Liver (tissue), 3 donors: ENCODE measurements around the gene ZNF165.

ENCODE experiments used
- EGR1 ChIP-seq, 2 donors: IDR thresholded peaks; 2 replicates each; pipeline ENCODE4 v1.6.1; 2016 to 2018; ENCODE audit warnings: antibody characterized with exemption in 2 of 2, low read depth in 2 of 2
- FOXA1 ChIP-seq: IDR thresholded peaks from 2 replicates; pipeline ENCODE4 v1.6.1; 2016; ENCODE audit warnings: antibody characterized with exemption
- GABPA ChIP-seq, 2 donors: IDR thresholded peaks in 1 of 2; conservative IDR thresholded peaks in 1 of 2; 2 replicates each; pipeline ENCODE4 v1.6.1; 2016; ENCODE audit warnings: antibody characterized with exemption in 2 of 2, mild to moderate bottlenecking in 1 of 2, moderate library complexity in 1 of 2
- HNF4A ChIP-seq, 2 donors: conservative IDR thresholded peaks; 2 replicates each; pipeline ENCODE4 v1.6.1; 2016; ENCODE audit warnings: antibody characterized with exemption in 2 of 2, mild to moderate bottlenecking in 2 of 2
- HNF4G ChIP-seq: IDR thresholded peaks from 2 replicates; pipeline ENCODE4 v1.6.1; 2016; ENCODE audit warnings: antibody characterized with exemption
- JUND ChIP-seq, 2 donors: IDR thresholded peaks; 2 replicates each; pipeline ENCODE4 v1.6.1; 2016; ENCODE audit warnings: antibody characterized with exemption in 2 of 2
- NR2F2 ChIP-seq: IDR thresholded peaks from 2 replicates; pipeline ENCODE4 v1.6.1; 2016; ENCODE audit warnings: antibody characterized with exemption
- RAD21 ChIP-seq, 2 donors: IDR thresholded peaks; 2 replicates each; pipeline ENCODE4 v1.6.1; 2016; ENCODE audit warnings: antibody characterized with exemption in 2 of 2, mild to moderate bottlenecking in 2 of 2
- RXRA ChIP-seq, 2 donors: IDR thresholded peaks; 2 replicates each; pipeline ENCODE4 v1.6.1; 2017 to 2018; ENCODE audit warnings: antibody characterized with exemption in 2 of 2, mild to moderate bottlenecking in 1 of 2
- SP1 ChIP-seq: IDR thresholded peaks from 2 replicates; pipeline ENCODE4 v1.6.1; 2018; ENCODE audit warnings: antibody characterized with exemption, mild to moderate bottlenecking
- TAF1 ChIP-seq: conservative IDR thresholded peaks from 2 replicates; pipeline ENCODE4 v1.6.1; 2016; ENCODE audit warnings: antibody characterized with exemption, mild to moderate bottlenecking
- TF ChIP-seq, protein P1 (sequence below): fragments of 150-350 bp; IDR thresholded peaks from 2 replicates; pipeline ENCODE4 v1.5.1; 2017; ENCODE audit warnings: improper control_type of control experiment, low read depth, low read length; ENCODE audit not compliant: missing input control
- TF ChIP-seq, protein P2 (sequence below): IDR thresholded peaks from 2 replicates; pipeline ENCODE4 v1.6.1; 2016; ENCODE audit warnings: antibody characterized with exemption
- TF ChIP-seq, protein P3 (sequence below): IDR thresholded peaks from 2 replicates; pipeline ENCODE4 v1.6.1; 2016; ENCODE audit warnings: antibody characterized with exemption
- donor health status: healthy.
- donor health status: healthy.

DNA sequence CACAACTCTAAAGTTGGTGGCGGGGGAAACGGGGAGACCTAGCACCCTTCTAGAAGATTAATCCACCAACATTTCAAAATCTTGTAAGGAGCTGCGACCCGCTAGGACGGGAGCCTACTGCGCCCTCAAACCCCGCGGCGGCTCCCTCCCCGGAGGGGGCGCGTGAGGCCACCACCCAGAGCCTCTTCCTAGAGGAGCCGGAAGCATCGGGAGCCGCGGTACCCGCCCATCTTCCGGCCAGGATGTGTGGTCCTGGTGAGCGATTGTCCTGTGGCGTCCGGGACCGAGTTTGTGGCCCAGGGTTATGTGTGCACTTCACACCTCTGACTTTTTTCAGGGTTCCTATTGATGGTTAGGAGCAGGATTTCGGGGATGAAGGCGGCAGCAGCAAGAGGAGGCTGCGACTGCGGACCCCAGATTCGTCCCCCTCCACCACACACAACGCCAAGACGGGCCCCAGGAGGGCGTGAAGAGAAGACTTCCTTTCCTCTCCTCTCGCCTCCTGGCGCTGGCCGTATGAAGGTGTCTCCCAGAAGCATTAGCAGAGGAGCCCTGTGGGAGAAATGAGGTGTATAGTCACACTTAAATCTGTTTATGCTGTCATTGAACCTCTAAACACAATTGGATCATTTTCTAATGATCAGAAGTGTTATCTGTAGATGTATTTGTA lies 10.7 kb downstream of the ZNF165 start:
- TF ChIP-seq, protein P1, sequence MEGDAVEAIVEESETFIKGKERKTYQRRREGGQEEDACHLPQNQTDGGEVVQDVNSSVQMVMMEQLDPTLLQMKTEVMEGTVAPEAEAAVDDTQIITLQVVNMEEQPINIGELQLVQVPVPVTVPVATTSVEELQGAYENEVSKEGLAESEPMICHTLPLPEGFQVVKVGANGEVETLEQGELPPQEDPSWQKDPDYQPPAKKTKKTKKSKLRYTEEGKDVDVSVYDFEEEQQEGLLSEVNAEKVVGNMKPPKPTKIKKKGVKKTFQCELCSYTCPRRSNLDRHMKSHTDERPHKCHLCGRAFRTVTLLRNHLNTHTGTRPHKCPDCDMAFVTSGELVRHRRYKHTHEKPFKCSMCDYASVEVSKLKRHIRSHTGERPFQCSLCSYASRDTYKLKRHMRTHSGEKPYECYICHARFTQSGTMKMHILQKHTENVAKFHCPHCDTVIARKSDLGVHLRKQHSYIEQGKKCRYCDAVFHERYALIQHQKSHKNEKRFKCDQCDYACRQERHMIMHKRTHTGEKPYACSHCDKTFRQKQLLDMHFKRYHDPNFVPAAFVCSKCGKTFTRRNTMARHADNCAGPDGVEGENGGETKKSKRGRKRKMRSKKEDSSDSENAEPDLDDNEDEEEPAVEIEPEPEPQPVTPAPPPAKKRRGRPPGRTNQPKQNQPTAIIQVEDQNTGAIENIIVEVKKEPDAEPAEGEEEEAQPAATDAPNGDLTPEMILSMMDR: no peak
- TF ChIP-seq, protein P2, sequence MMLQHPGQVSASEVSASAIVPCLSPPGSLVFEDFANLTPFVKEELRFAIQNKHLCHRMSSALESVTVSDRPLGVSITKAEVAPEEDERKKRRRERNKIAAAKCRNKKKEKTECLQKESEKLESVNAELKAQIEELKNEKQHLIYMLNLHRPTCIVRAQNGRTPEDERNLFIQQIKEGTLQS: no peak
- no peak for TF ChIP-seq HNF4G
- TF ChIP-seq EGR1 (IDR thresholded peaks at IDR 0.05; ENCODE audit: low read depth in 2 of 2): no peak
- no peak for TF ChIP-seq RAD21 (IDR thresholded peaks at IDR 0.05)
- TF ChIP-seq FOXA1: no peak
- TF ChIP-seq GABPA (IDR thresholded peaks at IDR 0.05 in 1 of 2, conservative IDR thresholded peaks at IDR 0.05 in 1 of 2): no peak
- TF ChIP-seq, protein P3, sequence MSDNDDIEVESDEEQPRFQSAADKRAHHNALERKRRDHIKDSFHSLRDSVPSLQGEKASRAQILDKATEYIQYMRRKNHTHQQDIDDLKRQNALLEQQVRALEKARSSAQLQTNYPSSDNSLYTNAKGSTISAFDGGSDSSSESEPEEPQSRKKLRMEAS: no peak
- no peak for TF ChIP-seq TAF1
- no peak for TF ChIP-seq HNF4A (conservative IDR thresholded peaks at IDR 0.05)
- no peak for TF ChIP-seq RXRA (IDR thresholded peaks at IDR 0.05)
- no peak for TF ChIP-seq JUND (IDR thresholded peaks at IDR 0.05)
- TF ChIP-seq NR2F2: no peak
- TF ChIP-seq SP1: no peak
